ENCODE results near the gene SCN4B. TPM values are rescaled to one million over a fixed set of nuclear protein-coding genes. Genes with fewer than 3 reads are reported as not detected.

The SCN4B gene
- total and polyA plus RNA-seq, 2 donors (not counting 3 experiments of a cell fraction or from before 2014, with no cell fraction given), result 0.06 to 0.13 TPM

DNA sequence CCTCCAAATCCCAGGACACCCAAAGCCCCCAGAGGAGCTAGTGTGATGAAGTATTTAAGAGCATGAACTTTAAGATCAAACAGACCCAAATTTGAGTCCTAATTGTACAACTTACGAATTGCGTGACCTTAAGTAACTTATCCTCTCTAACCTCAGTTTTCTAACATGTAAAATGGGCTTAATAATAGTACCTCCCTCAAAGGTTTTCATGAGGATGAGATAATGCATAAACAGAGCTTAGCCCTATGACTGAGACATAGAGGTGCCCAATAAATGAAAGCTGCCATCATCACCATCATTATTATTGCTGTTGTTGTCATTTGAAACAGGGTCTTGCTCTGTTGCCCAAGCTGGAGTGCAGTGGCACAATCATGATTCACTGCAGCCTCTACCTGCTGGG lies 14.6 kb upstream of the SCN4B start:
- no peak for FAIRE-seq
- Histone ChIP-seq H3K79me2 (ENCODE audit: control insufficient read depth, insufficient read depth, low read length) (no peaks in the 10 kb centered on the region), H3K36me3 (ENCODE audit: control insufficient read depth in 2 of 2, extremely low read depth in 1 of 2, insufficient read depth in 2 of 2, low read length in 2 of 2) (no peaks in the 10 kb centered on the region), H3K9me1 (replicated peaks; ENCODE audit: control insufficient read depth, extremely low read depth, insufficient read depth, low read length) (no peaks in the 10 kb centered on the region), H3K4me3 (replicated peaks in 1 of 3; ENCODE audit: insufficient read depth in 1 of 3, low read depth in 1 of 3, low read length in 3 of 3) (no peak overlapping the region), H4K20me1 (replicated peaks; ENCODE audit: control insufficient read depth, extremely low read depth, insufficient read depth, low read length) (no peaks in the 10 kb centered on the region), H3K27me3 (ENCODE audit: control insufficient read depth in 2 of 2, insufficient read depth in 2 of 2, low read length in 2 of 2) (peaks cover 6 to 21% of the 10 kb centered on the region in 2 experiments), H3K27ac (ENCODE audit: insufficient read depth, low read depth, low read length) (no peak overlapping the region), H2AFZ (ENCODE audit: low read depth, low read length) (no peak overlapping the region), H3K9ac (replicated peaks; ENCODE audit: extremely low read depth, insufficient read depth, low read length) (no peak overlapping the region), H3K9me3 (replicated peaks; ENCODE audit: control insufficient read depth, insufficient read depth, low read length) (no peaks in the 10 kb centered on the region), H3K4me1 (ENCODE audit: control insufficient read depth, extremely low read depth, insufficient read depth, low read length) (no peaks in the 10 kb centered on the region), H3K4me2 (ENCODE audit: insufficient read depth, low read length) (no peak overlapping the region)
- POLR2A ChIA-PET, result no interaction called here
- CTCF ChIA-PET, result interaction anchor here (1.0 kb wide), 1 partner anchor 360 kb away, joined by 3 read pairs; no protein-coding TSS in a partner anchor
- DNase-seq (ENCODE audit: low read depth, low spot score), result no peak
- no TSS peak for BruUV-seq (replicated peaks)
- dilution Hi-C loops (cut with MboI; ENCODE audit: extremely low pct_ligation_motif_present, low sequenced_read_pairs) (no loop called here), intact Hi-C loops (cut with micrococcal nuclease) (no loop called here)
- TF ChIP-seq MYC (IDR thresholded peaks at IDR 0.05; ENCODE audit: low read depth, low read length), result no peak
- TF ChIP-seq JUN (IDR thresholded peaks at IDR 0.05; ENCODE audit: borderline replicate concordance, insufficient read depth, insufficient read length, low read depth), result no peak
- TF ChIP-seq, protein P1, sequence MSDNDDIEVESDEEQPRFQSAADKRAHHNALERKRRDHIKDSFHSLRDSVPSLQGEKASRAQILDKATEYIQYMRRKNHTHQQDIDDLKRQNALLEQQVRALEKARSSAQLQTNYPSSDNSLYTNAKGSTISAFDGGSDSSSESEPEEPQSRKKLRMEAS (IDR thresholded peaks at IDR 0.05; ENCODE audit: insufficient read depth, insufficient read length), result no peak
- no peak for TF ChIP-seq CTCF (IDR thresholded peaks at IDR 0.05; ENCODE audit: extremely low read depth in 1 of 2, insufficient read depth in 1 of 2, low read depth in 1 of 2, low read length in 2 of 2)
- TF ChIP-seq FOS (IDR thresholded peaks at IDR 0.05; ENCODE audit: borderline replicate concordance, insufficient read depth, low read length), result no peak
- TF ChIP-seq POLR2A (IDR thresholded peaks at IDR 0.05; ENCODE audit: low read depth, low read length), result no peak
- TF ChIP-seq POLR2AphosphoS5 (IDR thresholded peaks at IDR 0.05; ENCODE audit: insufficient read depth, low read depth, low read length), result no peak
- TF ChIP-seq GATA2 (IDR thresholded peaks at IDR 0.05; ENCODE audit: insufficient read depth, insufficient read length, low read depth, low read length), result no peak
- TF ChIP-seq EZH2 (IDR thresholded peaks at IDR 0.05; ENCODE audit: borderline replicate concordance, low read depth, low read length, severe bottlenecking), result no peak
